Colonic mucosa (tissue), 4 donors: Measurements from ENCODE around the gene CCDC177. TPM values are rescaled to one million over a fixed set of nuclear protein-coding genes. Genes with fewer than 3 reads are reported as not detected.

Experiments used
- DNase-seq: peaks from one replicate; pipeline ENCODE4 v3.0.0-alpha.2; 2020
- H3K27ac ChIP-seq: fragments of 200-600 bp; one replicate; pipeline ENCODE4 v1.8.0; 2021
- H3K27me3 ChIP-seq: fragments of 200-600 bp; one replicate; pipeline ENCODE4 v1.8.0; 2021
- H3K36me3 ChIP-seq: fragments of 200-600 bp; one replicate; pipeline ENCODE4 v1.8.0; 2021
- H3K4me1 ChIP-seq: fragments of 200-600 bp; one replicate; pipeline ENCODE4 v1.8.0; 2021; ENCODE audit warnings: mild to moderate bottlenecking
- H3K4me3 ChIP-seq: fragments of 200-600 bp; one replicate; pipeline ENCODE4 v1.8.0; 2021
- H3K9ac ChIP-seq, 2 donors: one replicate each; pipeline ENCODE4 v1.7.0; 2013; ENCODE audit warnings: control low read depth in 2 of 2, low read depth in 2 of 2, low read length in 2 of 2
- H3K9me3 ChIP-seq: fragments of 200-600 bp; one replicate; pipeline ENCODE4 v1.8.0; 2021
- intact Hi-C: fragments of 100-400 bp; cut with DNase I; formaldehyde crosslinking; loops from one replicate; pipeline ENCODE4 v1.14.1; 2022
- total RNA-seq, 2 donors: library from RNA; stranded (reverse); fragmentation: NEBNext Ultra II Directional in 1 of 2; extraction: Animal tissue kit (Norgen Biotek cat#: 25700) in 1 of 2; gene quantifications; one replicate each; pipeline ENCODE4 v1.2.1, GENCODE V29; 2021
- TF ChIP-seq, protein P1 (sequence below): fragments of 200-600 bp; IDR thresholded peaks from one replicate; pipeline ENCODE4 v1.8.0; 2022; ENCODE audit warnings: antibody characterized with exemption, mild to moderate bottlenecking
- donor health status: healthy.
- donor health status: DM: no; HTN: no; CAD: no.
- donor health status: DM: no; HTN: no; CAD: no.

The CCDC177 gene
- total RNA-seq, 2 donors from 2014 or later, result not detected

DNA sequence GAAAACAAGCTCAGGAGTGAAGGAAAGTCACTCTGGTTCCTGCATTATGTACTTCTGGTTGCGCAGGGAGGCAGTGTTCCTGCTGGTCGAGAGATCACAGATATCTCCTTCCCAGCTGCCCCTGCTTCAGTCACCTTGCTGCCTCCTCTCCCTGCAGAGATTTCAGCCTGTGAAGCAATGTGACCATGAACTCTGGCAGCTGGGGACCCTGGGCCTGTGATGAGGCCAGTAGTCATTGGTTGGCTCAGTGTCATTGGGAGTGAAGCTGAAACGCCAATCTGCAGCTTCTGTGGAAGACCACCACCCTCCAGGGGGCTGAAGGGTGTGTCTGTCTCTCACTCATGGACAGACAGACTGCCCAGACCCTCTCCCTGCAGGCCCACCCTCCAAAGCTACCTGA lies 45.1 kb downstream of the CCDC177 start:
- Histone ChIP-seq H3K9me3 (no peaks in the 10 kb centered on the region), H3K9ac (no peak overlapping the region), H3K27me3 (no peaks in the 10 kb centered on the region), H3K36me3 (no peaks in the 10 kb centered on the region), H3K27ac (no peak overlapping the region), H3K4me1 (no peaks in the 10 kb centered on the region), H3K4me3 (no peak overlapping the region)
- TF ChIP-seq, protein P1, sequence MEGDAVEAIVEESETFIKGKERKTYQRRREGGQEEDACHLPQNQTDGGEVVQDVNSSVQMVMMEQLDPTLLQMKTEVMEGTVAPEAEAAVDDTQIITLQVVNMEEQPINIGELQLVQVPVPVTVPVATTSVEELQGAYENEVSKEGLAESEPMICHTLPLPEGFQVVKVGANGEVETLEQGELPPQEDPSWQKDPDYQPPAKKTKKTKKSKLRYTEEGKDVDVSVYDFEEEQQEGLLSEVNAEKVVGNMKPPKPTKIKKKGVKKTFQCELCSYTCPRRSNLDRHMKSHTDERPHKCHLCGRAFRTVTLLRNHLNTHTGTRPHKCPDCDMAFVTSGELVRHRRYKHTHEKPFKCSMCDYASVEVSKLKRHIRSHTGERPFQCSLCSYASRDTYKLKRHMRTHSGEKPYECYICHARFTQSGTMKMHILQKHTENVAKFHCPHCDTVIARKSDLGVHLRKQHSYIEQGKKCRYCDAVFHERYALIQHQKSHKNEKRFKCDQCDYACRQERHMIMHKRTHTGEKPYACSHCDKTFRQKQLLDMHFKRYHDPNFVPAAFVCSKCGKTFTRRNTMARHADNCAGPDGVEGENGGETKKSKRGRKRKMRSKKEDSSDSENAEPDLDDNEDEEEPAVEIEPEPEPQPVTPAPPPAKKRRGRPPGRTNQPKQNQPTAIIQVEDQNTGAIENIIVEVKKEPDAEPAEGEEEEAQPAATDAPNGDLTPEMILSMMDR, result no peak
- no peak for DNase-seq
- intact Hi-C loops, result no loop called here

DNA sequence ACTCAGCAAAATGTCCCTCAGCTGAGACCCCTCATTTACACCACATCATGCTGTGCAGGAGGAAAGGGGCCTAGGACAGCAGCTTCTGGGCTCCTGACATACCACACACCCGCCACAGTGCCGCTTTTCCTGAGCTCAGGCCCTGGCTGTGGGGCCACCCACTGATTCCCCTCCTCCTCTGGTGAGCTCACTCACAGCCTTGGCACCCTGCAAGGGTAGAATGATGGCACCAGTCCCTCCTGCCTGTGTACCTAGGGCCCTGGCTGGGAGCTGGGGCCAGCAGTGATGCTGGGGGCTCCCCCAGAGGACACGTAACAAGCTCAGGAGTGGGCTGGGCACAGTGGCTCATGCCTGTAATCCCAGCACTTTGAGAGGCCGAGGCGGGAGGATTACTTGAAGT lies 45.7 kb downstream of the CCDC177 start:
- no peaks in the 10 kb centered on the region for H3K27me3 ChIP-seq
- H3K4me1 ChIP-seq, result no peaks in the 10 kb centered on the region
- no peak overlapping the region for H3K4me3 ChIP-seq
- no peaks in the 10 kb centered on the region for H3K9me3 ChIP-seq
- H3K36me3 ChIP-seq, result no peaks in the 10 kb centered on the region
- intact Hi-C loops, result no loop called here
- H3K9ac ChIP-seq, result no peak overlapping the region
- no peak for DNase-seq
- H3K27ac ChIP-seq, result no peak overlapping the region
- TF ChIP-seq, protein P1, result no peak

DNA sequence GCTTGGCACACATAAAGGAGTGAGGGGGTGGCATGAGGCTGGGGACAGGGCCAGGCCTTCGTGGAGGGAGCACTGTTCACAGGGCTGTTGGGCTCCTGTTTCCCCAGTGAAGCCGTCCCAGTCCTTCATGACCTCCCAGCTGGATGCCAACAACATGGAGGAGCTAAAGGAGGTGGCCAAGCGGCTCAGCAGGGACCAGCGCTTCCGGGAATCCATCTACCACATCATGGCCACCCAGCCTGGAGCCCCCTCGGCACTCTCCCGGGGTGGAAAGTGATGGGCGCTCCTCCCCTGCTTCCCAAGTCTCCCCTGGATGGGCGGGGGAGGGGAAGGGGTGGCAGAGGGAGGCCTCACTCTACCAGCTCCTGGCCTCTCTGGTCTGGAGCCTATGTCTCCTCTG lies 46.5 kb downstream of the CCDC177 start:
- H3K9ac ChIP-seq, result no peak overlapping the region
- no peaks in the 10 kb centered on the region for H3K36me3 ChIP-seq
- no peaks in the 10 kb centered on the region for H3K27me3 ChIP-seq
- H3K27ac ChIP-seq, result no peak overlapping the region
- no peaks in the 10 kb centered on the region for H3K9me3 ChIP-seq
- no peaks in the 10 kb centered on the region for H3K4me1 ChIP-seq
- no peak for DNase-seq
- no peak overlapping the region for H3K4me3 ChIP-seq
- intact Hi-C loops, result no loop called here
- TF ChIP-seq, protein P1, result no peak

DNA sequence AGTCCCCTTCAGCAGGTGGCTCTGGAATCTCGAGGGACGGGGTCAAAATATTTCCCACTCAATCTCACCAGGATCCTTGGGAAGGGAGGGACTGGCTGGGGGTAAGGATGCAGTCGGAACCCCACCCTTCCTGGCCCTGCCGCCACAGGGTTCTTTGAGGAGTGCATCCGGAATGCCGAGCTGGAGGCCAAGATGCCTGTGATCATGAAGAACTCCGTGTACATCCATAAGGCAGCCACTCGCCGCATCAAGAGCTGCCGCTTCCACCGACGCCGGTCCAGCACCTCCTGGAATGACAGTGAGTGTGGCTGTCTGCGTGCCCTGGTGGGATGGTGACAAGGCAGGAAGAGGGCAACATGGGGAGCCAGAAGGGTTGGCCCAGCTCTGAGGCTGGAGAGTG lies 47.0 kb downstream of the CCDC177 start:
- no peak overlapping the region for H3K4me3 ChIP-seq
- H3K9ac ChIP-seq, result no peak overlapping the region
- H3K27ac ChIP-seq, result no peak overlapping the region
- TF ChIP-seq, protein P1, result no peak
- no peaks in the 10 kb centered on the region for H3K4me1 ChIP-seq
- no peaks in the 10 kb centered on the region for H3K36me3 ChIP-seq
- no peak for DNase-seq
- intact Hi-C loops, result no loop called here
- no peaks in the 10 kb centered on the region for H3K27me3 ChIP-seq
- H3K9me3 ChIP-seq, result no peaks in the 10 kb centered on the region

DNA sequence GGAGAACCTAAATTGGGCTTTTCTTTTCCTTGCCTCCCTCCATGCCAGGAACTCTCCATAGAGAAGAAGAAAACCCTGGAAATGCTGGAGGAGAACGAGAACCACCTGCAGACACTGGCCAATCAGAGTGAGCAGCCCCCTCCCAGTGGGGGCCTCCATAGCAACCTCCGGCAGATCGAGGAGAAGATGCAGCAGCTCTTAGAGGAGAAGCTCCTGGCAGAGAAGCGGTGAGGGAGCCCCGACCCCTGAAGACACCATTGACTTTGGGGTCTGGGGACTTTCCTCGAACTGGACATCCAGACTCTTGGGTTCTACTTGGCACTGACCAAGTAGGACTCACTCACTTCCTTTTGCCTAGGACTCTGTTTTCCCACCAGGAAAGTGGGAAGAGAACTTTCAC lies 48.8 kb downstream of the CCDC177 start:
- H3K9ac ChIP-seq, result no peak overlapping the region
- TF ChIP-seq, protein P1, result no peak
- intact Hi-C loops, result no loop called here
- no peaks in the 10 kb centered on the region for H3K9me3 ChIP-seq
- H3K36me3 ChIP-seq, result no peaks in the 10 kb centered on the region
- no peaks in the 10 kb centered on the region for H3K4me1 ChIP-seq
- no peak for DNase-seq
- no peaks in the 10 kb centered on the region for H3K27me3 ChIP-seq
- no peak overlapping the region for H3K4me3 ChIP-seq
- no peak overlapping the region for H3K27ac ChIP-seq

DNA sequence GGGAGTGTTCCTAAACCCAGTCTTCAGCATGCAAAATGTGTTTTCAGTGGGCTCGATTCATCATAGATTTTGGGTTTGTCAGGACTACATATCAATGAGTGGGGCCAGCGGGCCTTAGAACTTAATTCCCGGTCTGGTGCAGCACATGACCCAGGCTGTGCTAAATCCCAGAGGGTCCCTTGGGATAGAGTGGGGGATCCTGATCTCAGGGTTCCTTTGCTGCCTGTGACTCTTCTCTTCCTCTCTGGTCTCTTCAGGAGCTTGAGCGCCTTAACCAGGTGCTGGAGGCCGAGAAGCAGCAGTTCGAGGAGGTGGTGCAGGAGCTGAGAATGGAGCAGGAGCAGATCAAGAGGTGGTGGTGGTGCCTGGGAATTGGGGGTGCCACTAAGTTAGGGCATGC lies 52.6 kb downstream of the CCDC177 start:
- Histone ChIP-seq H3K36me3 (no peaks in the 10 kb centered on the region), H3K4me3 (no peak overlapping the region), H3K9me3 (no peaks in the 10 kb centered on the region), H3K27ac (no peak overlapping the region), H3K27me3 (no peaks in the 10 kb centered on the region), H3K4me1 (no peaks in the 10 kb centered on the region), H3K9ac (no peak overlapping the region)
- DNase-seq, result no peak
- intact Hi-C loops, result no loop called here
- TF ChIP-seq, protein P1, result no peak
